NCI-H1417 treated with DMSO at 0.1 percent for 48 hours (cell line): ENCODE measurements around the gene POFUT2.

ENCODE experiments used
- DNase-seq: peaks from one replicate; lab custom pipeline; 2025; lab: John Stamatoyannopoulos, UW

The POFUT2 gene

GRCh38 chr21:45287438-45288391 lies at the start of gene POFUT2:
POFUT2 (minus strand) TSS chr21:45287895; CDS start chr21:45287871, 24 bp downstream.
- DNase-seq, result peak; percentile 82

GRCh38 chr21:45336870-45337269 lies 49.2 kb upstream of the POFUT2 start:
- no peak for DNase-seq

DNA sequence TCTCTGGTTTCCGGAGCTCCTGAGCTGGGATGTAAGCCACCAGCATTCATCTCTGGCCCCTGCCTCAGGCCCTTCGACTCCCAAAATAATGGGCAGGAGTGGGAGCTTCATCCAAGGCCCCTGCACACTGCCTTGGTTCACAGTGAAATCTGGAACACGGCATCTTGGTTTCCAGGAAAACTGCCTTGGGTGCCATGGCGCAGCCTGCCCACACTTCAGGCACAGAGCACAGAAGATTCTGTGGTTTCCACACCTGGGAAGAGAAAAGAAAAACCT lies 48.8 kb upstream of the POFUT2 start:
- DNase-seq, result no peak

DNA sequence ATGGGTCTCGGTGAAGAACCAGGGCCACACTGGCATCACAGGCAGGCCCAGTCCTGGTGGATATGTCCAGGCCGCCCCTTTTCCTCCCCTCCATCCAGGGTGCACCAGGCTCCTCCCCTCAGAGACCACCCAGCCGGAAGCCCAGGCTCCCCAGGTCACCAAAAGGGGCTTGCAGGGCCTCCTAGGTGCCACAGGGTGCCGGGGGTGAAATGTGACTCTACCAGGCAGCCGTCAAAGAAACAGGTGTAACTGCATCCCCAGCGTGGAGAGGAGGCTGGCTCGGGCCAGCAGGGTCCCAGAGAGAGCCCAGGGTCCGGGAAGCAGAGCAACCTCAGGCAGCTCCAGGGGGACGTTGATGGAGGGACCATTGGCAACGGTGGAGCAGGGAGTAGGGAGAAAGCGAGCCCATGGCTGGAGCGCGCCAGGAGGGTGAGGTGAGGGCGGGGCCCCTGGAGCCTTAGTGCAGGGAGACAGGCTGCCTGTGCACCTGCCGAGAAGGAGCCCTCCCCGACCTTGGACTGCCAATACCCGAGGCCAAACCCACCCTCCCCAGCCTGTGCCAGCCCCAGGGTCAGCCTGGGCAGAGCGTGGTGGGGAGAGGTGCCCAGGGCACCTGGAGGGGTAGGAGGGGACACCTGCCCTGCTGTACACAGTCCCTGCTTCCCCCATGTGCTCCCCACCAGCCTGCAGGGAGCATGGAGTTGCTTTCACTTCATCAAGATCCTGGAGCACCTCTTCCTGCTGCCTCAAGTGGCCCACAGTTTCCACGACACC lies 48.3 kb upstream of the POFUT2 start:
- no peak for DNase-seq

DNA sequence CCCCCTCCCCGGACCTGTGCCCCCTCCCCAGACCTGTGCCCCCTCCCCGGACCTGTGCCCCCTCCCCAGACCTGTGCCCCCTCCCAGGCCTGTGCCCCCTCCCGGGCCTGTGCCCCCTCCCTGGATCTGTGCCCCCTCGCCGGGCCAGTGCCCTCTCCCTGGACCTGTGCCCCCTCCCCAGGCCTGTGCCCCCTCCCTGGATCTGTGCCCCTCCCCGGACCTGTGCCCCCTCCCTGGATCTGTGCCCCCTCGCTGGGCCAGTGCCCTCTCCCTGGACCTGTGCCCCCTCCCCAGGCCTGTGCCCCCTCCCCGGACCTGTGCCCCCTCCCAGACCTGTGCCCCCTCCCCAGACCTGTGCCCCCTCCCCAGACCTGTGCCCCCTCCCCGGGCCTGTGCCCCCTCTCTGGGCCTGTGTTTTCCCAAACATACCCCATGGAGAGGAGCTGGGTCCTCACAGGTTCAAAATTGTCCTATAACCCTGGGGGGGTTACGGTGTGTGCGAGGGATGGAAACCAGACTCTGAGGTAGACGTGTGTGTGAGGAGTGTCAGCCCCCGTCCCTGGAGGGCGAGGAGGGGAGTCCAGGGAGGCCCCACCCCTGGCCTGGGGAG lies 47.6 kb upstream of the POFUT2 start:
- DNase-seq, result no peak

DNA sequence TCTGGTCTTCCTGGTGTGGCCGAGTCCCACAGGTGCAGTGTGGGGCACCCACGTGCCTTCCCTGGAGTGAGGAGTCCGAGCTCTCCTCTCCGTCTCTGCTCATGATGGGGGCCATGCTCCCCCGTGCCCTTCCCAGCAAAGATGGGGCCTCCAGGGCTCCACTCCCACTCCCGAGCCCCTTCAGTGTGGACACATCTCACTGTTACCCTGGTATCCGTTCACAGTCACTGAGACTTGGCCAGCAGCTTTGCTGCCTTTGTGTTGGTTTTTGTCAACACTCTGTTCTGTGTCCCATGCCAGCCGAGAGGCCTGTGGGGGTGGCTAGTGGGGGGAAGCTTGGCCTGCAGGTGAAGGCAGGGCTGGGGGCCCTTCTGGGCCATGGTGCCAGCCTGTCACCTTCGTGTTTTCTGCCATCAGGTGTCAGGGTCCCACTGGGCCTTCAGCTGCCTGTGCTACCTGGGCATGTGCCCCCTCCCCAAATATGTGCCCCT lies 46.9 kb upstream of the POFUT2 start:
- no peak for DNase-seq

DNA sequence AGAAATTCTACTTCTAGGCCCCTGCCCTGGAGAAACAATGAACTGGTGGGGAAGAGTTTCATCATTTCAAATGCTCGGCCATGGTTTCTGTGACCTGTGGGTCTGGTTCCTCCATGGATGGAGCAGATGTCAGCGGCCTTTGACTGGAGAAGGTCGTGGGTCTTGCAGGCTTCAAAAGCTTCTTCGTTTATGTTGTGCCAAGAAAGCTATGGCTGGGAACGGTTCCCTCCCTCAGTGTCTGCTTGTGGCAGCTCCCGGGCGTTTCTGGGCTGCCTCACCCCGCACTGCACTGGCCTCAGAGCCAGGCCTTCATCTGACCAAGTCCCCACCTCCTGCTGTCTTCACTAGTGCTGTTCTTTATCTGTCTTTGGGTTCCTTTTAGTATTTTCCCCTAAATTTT lies 46.4 kb upstream of the POFUT2 start:
- DNase-seq, result no peak

GRCh38 chr21:45333583-45334121 lies 46.0 kb upstream of the POFUT2 start:
- DNase-seq, result no peak

DNA sequence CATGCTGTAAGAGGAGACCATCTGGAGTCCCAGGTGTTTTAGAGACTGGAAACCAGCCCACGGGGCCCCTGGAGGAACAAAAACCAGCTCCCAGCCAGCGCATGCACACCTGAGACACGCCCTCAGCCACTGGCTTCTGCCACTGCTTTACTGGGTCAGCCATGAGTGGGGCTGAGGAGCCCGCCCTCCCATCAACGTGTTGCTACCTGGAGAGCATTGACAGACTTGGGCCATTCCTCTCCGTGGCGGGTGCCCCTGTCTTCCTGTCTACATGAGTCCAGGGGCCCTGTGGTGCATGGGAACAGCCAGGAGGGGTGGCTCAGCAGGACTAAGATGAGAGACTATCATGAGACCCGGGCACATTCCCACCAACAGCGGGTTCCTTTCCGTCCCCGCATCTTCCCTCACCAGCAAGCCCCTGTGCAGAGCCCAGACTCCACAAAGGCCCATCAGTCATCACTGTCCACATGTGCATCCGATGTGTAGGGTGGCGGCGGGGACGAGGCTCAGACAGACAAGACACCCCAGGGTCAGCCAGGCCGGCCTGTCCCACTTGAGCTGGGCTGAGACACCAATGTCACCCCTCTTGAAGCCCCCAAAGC lies 45.4 kb upstream of the POFUT2 start:
- DNase-seq, result no peak

- DNase-seq, result no peak
Observed at GRCh38 chr21:45332415-45332814, 44.7 kb upstream of the POFUT2 start.

- DNase-seq, result no peak
Observed at GRCh38 chr21:45331531-45332147, 43.9 kb upstream of the POFUT2 start.

DNA sequence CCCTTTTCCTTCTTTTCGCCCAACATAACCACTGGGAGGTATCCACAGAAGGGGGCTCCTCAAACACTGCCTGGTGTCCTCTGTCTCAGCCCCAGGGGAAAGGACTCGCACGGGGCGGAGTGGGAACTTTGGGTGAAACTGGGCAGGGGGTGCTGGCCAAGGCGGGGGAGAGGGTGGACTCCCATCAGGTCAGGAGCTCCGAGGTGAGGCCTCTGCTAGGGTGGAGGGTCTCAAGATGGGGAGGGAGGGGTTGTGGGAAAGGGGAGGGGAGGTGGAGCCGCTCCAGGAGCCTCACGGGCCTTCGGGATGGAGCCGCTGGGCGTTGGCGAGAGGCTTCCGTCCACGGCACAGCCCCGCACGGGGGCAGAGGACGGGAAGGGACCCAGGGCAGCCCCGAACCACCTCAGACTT lies 43.2 kb upstream of the POFUT2 start:
- DNase-seq, result no peak

DNA sequence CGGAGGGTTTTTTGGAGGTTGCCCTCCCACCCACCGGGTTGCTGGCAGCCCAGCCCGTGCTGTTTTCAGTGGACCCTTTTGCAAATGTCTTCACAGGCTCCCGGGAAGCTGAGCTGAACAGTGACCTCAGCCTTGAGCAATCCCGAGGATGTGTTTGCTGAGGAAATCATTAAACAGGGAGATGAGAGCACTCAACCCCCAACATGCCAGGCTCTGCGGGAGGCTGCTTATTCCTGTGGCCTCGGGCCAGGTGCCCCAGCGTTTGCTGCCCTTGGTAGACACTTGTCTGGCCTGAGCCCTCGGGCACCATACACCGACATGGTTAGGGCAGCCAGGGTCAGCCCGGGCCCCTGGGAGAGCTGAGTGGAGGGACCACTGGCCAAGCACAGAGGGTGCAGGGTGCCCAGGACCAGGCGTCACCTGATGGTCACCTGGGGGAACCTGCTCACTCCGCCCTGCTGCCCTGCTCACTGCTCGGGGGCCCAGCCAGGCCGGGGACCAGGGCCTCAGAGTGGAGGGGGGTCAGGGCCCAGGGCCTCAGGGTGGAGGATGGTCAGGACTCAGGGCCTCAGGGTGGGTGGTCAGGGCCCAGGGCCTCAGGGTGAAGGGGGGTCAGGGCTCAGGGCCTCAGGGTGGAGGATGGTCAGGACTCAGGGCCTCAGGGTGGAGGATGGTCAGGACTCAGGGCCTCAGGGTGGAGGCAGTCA lies 42.5 kb upstream of the POFUT2 start:
- no peak for DNase-seq

DNA sequence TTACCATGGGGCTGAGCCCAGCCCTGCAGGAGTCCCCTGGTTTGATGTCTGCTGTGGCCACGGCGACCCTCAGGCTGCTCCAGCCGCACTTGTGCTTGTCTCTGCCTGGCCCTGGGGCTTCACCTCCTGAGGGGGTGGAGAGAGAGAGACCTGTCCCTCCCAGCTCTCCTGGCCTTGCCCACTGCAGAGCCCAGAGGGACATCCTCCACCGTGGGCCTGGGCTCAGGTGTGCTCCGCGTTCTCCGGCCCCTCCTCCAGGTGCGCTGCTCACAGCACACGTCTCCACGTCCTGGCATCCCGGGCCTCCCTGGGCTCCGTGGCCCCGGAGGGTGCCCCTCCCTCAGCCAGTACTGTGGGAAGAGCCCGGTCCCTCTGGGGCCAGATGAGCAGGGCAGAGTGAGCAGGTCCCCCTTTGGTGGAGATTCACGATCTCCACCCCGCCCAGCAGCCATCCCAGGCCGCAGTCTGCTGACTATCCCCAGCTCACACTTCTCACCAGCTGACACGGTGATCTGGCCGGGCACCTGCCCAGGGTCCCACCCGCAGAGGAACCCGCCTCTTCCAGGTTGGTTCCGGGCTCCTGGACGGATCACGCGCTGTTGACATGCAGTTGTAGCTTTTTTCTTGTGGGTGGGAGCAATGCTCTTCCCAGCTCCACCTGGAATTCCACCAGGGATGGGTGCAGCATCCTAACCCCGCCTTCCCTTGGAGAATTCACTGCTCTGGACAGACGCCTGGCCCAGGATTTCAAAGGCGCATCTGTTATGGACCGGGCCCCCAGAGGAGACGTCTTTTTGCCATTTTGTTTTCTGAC lies 41.8 kb upstream of the POFUT2 start:
- no peak for DNase-seq

GRCh38 chr21:45328198-45329091 lies 40.8 kb upstream of the POFUT2 start:
- no peak for DNase-seq

DNA sequence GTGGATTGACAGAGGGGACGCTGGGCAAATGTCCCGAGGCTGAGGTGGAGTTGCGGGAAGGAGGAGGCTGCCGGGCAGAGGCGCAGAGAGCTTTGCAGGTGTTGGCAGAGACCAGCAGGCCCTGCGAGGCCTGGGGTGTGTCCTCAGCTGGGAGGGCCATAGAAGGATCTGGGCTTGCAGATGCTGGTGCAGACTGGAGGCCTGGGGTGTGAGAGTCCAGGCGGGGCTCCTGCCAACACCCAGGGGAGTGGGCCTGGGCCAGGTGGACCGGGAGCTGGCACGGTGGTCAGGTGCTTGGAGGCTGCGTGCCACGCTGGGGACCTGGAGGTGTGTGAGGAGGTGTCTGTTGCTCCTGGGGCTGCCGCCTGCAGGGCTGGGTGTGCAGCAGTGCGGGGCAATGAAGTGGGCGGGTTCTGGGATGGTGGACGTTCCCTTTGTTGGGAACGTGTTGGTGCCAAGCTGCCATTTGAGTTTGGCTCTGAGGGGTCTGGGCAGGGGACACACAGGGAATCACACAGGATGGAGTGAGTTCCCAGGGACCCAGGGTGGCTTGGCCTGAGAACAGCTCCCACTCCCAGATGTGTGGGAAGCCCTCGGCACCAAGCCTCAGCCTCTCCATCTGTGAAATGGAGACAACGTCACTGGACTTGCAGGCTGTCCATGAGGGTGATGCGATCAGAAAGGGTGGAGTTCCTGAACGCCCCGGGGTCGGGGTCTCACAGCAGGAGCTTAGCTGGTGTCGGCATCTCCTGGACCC lies 39.9 kb upstream of the POFUT2 start:
- DNase-seq, result no peak

DNA sequence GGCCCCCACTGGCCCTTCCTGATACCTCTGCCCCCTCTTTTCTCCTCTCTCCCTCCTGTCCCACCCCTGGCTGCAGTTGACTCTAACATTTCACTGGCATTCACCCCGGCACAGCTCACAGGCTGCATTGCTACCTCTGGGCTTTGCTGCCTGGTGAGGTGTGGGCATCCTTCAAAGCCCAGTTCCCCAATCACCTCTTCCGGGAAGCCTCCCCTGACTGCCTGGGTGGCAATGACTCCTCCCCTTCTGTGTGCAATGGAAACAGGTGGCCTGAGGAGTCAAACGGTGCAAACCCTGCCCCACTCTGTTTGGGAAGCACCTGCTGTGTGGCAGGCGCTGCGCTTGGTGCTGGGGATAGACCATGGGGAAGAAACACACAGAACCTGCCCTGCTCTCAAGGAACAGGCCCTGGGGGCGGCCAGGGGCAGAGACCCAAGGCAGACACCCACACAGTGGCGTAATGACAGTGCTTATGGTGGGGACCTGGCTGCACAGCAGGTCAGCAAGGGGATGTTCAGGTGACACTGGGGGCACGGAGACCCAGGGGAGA lies 39.3 kb upstream of the POFUT2 start:
- DNase-seq, result no peak
